ENCODE measurements around the gene TNFAIP8L1.
"Not testable (repeated sequence)": the region's sequence is repeated elsewhere in the genome, so short reads cannot be mapped to it uniquely, and the experiment has no call there.

TNFAIP8L1 gene

DNA sequence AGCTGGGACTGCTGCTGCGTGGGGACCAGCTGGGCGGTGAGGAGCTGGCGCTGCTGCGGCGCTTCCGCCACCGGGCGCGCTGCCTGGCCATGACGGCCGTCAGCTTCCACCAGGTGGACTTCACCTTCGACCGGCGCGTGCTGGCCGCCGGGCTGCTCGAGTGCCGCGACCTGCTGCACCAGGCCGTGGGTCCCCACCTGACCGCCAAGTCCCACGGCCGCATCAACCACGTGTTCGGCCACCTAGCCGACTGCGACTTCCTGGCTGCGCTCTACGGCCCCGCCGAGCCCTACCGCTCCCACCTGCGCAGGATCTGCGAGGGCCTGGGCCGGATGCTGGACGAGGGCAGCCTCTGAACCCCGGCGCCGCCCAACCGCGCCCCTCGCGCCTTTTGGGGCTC is 12.8 kb downstream of the TNFAIP8L1 start:
- no peak for DNase-seq

DNA sequence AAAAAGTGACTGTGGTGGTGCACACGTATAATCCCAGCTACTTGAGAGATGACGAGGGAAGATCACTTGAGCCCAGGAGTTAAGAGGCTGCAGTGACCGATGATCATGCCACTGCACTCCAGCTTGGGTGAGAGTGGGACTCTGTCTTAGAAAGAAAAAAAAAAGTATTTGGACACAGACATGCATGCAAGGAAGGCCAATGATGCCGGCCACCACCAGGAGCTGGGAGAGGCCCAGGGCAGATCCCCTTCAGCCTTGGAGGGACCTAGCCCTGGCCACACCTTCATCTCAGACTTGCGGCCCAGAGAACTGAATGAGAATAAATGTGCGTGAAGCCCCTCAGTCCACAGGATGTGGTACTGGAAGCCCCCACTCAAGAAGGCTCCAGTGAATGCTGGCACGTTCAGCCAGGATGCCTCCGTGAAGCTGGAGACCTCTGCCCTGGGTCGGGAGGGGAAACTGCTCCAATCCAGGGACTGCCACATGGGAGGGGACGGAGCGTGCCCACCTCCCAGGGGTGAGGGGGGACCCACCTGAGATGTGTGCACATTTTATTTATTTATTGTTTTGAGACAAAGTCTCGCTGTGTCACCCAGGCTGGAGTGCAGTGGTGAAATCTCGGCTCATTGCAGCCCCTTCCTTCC is 14.6 kb downstream of the TNFAIP8L1 start:
- no peak for DNase-seq

DNA sequence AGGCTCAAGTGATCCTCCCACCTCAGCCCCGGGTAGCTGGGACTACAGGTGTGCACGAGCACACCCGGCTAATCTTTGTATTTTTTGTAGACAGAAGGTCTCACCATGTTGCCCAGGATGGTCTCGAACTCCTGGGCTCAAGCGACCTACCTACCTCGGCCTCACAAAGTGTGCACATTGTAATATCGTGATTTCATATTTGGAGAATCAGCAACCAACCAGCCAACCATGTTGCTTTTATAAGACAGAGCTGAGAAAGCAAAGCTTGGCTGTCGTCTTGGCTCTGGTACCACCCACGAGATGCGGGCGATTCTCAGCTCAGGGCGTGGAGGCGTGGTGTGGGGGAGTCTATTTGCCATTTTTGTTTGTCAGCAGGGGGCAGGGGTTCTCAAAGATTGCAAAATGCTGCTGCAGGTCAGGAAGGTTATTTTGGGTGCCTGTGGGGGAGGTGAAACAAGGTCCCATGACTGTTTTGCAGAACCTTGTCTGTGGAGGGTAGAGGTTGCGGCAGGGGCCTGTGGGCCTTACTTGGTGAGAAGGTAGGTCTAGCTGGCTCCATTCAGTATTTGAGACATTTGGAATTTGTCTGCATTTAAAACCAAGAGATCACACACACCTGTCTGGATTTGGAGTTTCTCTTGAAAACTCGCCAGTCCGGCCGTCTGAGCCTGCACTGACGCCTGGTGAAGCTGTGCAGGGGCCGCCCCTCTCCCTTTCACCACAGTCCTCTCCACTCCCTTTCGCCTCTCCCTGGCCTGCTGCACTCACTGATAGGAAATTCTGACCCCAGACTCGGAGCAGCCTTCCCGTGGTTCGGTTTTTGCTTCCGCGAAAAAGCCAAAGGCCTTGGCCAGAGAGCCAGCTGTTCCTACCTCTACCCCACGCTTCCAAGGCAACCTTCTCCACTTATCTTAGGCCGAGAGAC is 15.4 kb downstream of the TNFAIP8L1 start:
- DNase-seq: no peak

DNA sequence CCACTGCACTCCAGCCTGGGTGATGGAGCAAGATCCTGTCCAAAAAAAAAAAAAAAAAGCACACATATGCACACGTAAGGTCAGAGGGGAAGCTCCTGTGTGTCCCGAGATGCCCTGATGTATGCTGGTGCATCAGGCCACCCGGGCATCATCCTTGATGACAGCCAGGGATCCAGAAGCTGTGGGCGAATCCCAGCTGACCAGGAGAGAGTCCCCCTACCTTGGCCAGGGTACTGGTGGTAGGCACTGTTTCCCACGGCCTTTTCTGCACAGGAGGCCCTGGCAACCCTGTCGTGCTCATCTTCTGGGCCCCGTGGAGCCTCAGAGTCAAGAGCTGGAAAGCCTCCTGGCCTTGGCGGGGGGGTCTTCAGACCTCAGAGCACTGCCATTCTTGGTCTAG is 16.8 kb downstream of the TNFAIP8L1 start:
- DNase-seq: no peak

DNA sequence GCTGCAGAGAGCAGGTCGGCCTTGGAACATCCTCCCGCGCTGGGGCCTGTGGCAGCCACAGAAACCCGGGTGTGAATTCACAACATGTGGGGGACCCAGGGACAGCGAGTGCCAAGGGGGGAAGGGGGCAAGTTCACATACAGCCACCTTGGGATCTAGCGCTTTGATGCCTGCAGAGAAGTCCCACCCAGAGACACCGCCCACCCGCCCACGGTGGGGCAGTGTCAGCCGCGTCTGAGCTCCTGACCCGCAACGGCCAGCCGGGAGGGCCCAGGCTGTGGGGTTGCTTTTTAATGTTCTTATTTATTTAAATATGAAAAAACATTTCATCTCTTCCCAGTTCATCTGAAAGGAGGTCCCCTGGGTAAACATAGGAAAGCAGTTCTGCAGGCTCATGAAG is 17.9 kb downstream of the TNFAIP8L1 start:
- DNase-seq: no peak

DNA sequence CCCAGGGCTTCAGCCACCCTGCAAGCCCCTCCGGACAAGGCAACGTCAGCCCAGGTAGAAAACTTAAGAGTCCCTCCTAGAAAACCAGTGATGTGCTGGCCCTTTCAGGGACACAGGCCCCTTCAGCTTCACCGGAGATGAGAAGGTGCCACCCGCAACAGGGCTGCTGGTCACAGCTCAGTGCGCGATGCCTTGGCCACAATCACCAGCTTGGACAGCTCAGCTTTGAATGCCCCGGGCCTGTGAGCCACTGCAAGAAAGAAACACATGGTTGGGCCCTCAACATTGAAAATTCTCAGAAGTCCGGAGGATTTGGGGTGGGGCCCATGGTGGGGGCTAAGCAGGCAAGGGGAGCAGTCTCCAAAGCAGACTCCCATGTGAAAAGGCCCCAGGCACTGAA is 18.5 kb downstream of the TNFAIP8L1 start:
- no peak for DNase-seq

DNA sequence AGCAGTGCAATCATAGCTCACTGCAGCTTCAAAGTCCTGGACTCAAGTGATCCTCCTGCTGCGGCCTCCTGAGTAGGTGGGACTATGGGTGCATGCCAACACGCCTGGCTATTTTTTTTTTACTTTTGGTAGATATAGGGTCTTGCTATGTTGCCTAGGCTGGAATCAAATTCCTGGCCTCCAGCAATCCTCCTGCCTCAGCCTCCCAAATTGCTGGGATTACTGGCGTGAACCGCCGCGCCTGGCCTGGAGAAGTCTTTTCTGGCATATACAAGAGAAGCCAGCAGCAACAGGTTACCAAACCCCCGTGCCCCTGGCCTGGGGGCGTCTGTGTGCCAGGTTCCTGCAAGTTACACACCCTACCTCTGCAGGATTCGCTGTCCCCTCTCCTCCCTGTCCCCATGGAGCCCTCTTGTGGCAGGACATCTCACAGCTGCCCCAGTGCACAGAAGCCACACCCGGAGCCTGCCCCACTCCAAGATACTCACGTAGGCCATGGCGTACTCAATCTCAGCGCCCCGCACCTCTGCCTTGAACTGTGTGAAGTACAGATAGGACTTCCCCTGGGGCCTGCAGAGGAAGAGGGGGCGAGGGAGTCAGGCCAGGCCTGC is 21.0 kb downstream of the TNFAIP8L1 start:
- DNase-seq: no peak

DNA sequence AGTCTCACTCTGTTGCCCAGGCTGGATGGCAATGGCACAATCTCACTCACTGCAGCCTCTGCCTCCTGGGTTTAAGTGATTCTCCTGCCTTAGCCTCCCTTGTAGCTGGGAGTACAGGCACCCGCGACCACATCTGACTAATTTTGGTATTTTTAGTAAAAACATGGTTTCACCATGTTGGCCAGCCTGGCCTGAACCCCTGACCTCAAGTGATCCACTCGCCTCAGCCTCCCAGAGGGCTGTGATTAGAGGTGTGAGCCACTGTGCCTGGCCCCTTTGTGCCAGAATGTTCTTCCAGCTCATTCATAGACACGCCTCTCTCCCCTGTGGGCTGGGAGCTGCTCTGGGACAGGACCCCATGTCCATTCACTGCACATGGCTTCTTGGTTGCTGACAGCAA is 21.7 kb downstream of the TNFAIP8L1 start:
- DNase-seq: no peak

DNA sequence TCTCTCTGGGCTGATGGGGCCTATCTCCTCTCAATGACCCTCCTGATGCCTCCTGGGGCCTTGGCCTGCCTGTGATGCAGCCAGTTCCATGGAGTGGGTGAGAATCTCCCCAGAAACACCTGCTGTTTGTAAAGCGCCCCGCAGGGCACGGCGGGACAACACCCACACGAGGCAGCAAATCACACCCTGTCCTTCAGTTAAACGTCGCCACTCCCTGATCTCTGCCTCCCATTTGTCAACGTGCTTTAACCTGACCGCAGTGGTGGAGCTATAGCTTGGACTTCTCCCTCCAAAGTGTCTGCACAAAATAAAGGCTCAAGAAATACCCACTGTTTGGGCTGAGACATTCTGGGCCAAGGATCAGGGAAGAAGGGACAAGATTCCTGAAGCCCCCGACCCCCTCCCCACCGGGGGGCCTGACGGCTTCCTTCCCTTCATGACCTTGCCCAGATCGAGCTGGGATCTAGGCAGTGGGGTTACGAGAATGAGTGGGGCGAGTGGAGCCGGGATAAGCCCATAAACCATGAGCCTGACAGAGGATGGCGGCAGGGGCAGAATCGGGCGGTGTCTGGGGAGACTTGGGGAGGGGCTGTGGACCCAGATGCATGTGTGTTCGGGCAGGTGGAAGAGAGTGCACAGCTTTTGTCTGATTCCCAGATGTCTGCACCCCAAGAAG is 22.8 kb downstream of the TNFAIP8L1 start:
- no peak for DNase-seq

DNA sequence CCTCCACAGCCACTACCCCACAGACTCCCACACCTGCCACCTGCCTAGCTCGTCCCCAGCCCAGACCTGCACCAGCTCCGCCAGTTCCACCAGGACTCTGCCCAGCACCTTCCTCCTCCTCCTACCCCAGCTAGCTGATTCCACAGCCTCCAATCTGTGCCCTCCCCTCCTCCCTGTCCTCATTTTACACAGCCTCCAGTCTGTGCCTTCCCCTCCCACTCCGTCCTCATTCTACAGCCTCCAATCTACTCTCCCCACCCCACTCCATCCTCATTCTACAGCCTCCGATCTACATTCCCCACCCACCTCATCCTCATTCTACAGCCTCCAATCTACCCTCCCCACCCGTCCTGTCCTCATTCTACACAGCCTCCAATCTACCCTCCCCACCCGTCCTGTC is 23.5 kb downstream of the TNFAIP8L1 start:
- DNase-seq: no peak

DNA sequence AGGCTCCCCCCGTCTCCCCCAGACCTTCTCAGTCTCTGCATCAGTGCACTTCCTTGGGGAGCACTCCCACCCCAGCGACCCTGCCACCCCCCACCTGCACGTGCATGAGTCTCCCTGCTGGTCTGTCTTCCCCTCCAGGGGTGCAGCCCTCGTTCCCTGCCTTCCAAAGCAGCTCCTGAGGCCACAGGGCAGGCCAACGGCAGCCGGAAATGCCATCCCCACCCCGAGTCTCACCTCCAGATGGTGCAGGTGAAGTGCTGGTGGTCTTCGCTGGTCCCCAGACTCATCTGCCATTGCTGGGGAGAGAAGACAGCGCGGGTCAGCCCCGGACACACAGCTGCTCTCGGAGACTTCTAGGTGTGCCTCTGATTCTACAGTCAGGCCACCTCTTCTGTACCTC is 25.3 kb downstream of the TNFAIP8L1 start:
- DNase-seq: no peak

DNA sequence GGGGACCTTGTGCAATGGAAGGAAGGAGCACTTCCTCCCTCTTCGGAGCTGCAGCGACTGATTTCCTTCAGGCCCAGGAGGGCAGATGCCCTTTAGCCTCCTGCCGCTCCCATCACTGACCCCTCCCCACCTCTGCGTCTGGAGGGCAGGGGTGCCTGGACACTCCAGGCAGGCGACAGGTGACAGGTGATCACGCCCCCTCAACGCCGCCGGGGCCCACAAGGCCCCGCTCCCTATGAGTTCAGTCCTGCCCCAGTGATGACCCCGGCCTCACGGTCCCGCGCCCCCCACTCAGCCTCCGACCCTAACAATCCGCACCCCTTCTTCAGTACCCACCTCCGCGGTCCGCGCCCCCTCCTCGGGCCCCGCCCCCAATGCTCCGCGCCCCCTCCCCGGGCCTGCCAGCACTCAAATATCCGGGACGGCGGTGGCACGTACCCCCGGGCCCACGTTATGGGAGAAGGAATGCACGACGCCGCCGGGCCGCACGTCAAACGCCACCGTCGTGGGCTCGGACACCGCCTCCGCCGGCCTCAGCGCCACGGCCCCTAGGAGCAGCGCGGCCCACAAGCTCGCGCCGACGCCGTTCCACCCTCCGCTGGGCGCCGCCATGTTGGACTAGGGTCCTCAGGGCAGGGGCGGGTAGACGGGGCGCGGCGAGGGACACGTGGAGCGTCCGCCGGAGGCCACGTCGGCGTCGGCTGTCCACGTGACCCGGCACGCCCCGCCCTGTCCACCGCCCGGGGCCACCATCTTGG is 30.6 kb downstream of the TNFAIP8L1 start, which contains the start of gene MYDGF:
Gene MYDGF, minus strand, starts transcription at position 620 of the 758 bp plus-strand sequence. Its CDS starts 8 bp downstream, at position 612.
- peak; percentile 94 for DNase-seq

DNA sequence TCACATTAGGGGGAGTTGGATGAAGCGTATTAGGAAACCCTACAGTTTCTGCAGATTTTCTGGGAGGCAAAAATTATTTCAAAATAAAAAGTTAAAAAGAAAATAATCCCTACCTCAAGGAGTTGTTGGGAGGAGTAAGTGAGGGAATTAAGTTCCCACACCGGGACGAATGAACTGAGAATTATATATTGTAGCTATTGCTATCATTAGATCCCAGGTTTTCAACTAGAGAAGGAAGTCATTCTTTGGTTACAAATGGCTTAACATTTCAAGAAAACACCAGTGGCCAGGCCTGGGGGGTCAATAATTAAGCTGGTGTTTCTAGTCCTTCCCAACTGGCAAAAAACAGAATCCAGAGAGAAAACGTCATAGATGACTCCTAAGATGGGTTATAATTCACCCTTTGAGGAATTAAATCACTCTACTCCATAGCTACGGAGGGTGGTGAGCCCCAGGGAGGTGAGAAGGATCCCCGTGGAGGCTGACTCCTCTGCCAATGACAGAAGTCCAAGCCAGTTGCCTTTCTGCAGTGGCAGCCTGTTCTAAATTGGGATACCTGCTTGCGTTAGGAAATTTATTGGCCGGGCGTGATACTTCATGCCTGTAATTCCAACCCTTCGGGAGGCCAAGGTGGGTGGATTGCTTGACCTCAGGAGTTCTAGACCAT is 32.0 kb downstream of the TNFAIP8L1 start:
- no peak for DNase-seq

DNA sequence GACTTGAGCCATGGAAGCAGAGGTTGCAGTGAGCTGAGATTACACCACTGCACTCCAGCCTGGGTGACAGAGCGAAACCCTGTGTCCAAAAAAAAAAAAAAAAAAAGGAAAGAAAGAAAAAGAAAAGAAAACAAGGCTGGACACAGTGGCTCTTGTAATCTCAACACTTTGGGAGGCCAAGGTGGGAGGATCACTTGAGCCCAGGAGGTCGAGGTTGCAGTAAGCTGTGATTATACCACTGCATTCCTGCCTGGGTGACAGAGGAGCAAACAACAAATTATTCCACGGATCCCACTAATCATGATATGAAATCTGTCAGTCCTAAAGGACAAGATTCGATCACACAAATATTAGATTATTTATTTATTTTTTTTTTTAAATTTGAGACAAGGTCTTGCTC is 33.9 kb downstream of the TNFAIP8L1 start:
- no peak for DNase-seq

DNA sequence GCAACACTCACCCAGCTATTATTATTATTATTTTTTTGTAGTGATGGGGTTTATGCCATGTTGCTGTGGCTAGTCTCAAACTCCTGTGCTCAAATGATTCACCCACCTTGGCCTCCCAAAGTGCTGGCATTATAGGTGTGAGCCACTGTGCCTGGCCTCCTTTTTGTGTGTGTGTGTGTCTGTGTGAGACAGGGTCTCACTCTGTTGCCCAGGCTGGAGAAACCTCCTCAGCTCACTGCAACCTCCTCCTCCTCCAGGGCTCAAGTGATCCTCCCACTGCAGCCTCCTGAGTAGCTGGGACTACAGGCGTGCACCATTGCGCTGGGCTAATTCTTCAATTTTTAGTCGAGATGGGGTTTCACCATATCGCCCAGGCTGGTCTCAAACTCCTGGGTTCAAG is 34.4 kb downstream of the TNFAIP8L1 start:
- DNase-seq: no peak

DNA sequence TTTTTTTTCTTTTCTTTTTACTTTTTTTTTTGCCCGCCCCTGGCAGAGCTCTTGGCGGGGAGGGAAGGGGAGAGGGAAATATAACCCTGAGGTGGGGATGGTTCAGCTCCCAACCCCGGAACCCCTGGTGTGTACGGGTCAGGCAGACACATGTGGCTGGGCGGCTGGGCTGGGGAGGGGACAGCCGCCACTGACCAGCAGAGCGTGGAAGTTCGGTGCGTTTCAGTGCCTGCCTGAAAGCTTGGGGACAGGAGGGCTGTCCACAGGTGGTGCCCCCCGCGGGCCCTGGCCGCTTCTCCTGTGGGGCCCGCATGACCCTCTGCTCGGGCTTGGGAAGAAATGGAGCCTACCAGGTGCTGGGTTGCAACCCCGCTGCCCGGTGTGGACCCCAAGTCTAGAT is 36.0 kb downstream of the TNFAIP8L1 start:
- DNase-seq: no peak

DNA sequence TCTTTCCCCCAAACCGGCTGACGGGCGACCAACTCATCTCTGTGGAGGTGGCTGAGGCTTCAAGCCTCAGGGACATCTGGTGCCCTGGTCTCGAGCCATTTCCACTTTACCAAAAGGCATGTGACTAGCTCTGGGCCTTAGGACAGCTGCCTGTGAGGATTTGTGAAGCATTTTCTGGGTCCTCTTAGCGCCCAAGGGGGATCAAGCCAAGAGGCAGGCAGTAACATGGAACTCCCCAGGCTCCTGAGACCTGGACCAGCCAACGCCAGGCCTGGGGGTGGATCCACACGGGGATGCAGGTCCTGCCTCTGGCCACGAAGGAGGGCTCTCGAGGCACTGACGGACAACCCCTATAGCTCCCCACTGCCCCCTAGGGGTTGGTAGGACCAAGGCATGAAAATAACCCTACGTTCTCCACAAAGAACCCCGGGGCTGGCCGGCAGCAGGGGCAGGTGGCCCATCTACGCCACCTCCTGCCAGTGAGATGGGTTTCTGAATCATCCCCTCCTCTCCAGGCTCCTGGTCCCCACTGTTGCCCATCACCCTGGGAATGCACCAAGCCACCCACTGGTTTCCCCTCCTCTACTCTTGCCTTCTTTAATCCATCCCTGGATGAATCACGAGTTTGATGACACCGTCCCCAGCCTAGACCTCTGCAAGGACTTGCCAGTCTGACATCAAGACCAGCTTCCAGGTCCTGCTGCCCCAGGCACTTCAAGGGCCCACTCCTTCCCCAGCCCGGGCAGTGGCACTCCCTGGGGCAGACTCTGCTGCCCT is 37.8 kb downstream of the TNFAIP8L1 start:
- peak; percentile 29 for DNase-seq

DNA sequence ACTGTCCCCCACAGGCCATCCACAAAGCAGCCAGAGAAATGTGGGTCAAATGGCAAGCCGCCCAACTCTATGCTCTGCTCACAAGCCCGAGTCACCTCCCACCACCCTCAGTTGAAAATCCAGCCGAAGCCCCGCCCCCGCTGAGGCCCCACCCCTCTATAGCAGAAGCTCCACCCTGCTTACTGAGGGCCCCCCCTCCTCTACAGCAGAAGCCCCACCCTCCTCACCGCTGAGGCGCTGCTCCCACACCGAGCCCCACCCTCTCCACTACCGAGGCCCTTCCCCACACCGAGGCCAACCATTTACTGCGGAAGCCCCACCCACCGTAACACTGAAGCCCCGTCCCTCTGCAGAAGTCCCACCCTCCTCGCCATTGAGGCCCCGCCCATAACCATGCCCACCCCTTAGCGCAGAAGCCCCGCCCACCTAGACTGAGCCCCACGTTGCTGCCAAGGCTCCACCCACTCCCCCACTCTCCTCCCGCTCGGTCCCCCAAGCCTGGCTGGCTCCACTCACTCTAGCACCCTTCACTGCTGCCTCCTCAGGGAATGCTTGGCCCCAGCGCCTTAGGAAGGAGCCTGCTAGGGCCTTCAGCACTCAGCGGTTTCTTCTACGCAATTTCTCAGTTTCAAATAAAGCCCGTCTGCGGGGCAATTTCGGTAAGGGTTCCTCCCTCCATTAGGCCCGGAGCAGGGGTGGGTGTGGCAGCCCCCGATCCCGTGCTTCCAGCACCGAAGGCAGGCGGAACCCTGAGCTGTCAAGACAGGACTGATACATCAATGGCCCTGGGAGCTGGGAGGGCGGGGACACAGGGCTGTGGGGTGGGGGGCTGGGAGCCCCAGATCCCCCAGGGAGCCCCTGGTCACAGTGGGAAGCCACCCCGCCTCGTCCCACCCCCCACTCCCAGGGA is 39.8 kb downstream of the TNFAIP8L1 start:
- no peak for DNase-seq

DNA sequence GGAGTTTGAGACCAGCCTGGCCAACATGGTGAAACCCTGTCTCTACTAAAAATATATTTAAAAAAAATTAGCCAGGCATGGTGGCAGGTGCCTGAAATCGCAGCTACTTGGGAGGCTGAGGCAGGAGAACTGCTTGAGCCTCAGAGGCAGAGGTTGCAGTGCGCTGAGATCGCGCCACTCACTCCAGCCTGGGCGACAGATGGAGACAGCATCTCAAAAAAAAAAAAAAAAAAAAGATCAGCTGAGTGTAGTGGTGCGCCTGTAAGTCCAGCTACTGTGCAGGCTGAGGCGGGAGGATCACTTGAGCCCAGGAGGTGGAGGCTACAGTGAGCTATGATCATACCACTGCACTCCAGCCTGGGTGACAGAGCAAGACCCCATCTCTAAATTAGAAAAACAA is 40.7 kb downstream of the TNFAIP8L1 start:
- DNase-seq: not testable (repeated sequence)
